NCI-H1417 treated with DMSO at 0.1 percent for 48 hours (cell line): ENCODE results near the gene PRSS2.
"Not testable (repeated sequence)": the region's sequence is repeated elsewhere in the genome, so short reads cannot be mapped to it uniquely, and the experiment has no call there.

Experiments used
- DNase-seq: peaks from one replicate; lab custom pipeline; 2025; lab: John Stamatoyannopoulos, UW

Gene PRSS2

DNA sequence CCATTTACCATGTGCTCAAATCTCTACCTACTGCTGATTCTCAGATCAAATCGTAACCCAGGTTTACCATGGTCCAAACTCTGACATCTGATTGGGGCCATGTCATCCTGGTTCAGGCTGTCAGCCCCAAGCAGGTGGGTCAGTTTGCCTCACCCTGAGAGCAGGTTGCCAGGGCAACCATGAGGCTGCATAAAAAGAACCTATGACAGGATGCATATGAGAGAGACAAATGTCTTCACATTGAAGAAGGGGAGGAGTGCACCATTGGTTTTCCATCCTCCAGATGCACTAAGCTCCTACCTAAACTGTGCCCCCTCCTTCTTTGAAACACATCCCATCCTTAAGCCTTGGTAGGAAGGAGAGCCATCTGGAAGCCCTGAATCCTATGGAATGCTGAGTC lies 11.3 kb upstream of the PRSS2 start:
- no peak for DNase-seq

DNA sequence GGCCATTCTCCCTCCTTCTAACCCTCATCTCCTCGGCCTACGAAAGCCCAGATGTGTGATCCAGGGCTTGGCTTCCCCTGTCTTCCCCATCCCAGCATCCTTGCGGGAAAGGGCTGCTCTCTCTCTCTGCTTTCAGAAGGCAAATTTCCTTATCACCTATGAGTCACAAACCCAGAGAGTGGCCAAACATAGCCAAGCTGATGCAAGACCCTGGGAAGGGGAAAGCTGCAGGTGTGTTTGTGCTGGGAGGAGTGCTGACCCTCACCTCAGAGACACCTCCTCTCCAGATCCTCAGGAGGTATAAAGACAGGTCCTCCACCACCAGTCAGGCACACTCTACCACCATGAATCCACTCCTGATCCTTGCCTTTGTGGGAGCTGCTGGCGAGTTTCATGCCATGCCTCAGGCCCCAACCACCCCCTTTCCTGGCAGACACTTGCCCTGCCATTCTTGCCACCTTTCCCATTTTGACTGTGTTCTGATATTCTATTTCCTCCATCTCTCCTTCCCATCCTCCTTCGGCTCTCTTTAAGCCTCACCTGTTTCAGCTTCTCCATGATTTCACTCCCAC lies 10.6 kb upstream of the PRSS2 start:
- DNase-seq = no peak

DNA sequence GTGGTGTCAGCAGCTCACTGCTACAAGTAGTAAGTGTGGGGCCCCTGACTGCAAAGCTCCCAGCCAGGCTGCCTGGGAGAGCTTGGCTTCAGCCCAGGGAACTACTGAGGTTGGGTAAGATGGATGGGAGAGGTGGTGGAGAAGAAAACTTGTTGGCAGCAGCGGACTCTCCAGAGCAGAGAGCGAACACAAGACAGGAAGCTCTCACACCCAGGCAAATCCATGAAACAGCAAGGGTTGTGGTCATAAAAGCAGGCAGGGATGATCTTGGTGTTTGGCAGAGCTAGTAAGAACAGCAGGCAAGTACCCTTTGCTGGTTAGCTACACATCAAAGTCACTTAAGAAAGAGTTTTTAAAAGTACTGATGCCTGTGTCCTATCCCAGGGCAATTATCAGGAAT lies 9.2 kb upstream of the PRSS2 start:
- not testable (repeated sequence) for DNase-seq

DNA sequence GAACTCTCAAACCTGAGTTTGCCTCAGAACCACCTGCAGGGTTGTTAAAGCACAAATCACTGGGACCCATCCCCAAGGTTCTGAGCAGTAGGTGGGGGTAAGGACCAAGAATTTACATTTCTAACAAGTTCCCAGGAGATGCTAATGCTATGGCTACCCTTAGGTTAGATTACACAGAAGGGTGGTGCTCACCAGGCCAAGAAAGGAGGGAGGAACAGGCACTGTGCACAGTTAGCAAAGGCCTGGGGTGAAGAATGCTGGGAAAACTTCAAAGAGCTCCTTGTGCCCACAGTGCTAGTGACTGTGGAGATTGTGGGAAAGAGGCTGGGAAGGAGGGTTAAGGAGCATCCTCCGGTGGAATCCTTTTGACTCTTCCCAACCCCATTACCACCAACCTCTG lies 8.7 kb upstream of the PRSS2 start:
- DNase-seq = no peak

DNA sequence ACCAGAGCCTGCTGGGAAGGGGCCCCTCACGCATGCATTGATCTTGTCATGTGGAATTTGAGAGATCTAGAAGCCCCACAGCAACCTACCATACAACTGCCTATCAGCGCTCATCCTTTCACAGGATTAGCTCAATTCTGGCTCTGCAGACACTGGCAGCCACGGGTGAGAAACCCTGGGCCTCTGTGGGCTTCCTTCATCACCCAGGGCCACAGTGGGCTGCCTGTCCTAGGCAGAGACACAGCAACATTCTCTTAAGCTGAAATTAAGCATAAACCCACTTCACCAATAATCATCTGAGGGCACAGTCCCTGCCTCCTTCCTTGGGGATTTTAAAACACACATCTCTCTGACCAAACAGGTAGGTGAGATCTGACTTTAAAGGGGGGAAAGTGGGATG lies 3.3 kb upstream of the PRSS2 start:
- DNase-seq = no peak

DNA sequence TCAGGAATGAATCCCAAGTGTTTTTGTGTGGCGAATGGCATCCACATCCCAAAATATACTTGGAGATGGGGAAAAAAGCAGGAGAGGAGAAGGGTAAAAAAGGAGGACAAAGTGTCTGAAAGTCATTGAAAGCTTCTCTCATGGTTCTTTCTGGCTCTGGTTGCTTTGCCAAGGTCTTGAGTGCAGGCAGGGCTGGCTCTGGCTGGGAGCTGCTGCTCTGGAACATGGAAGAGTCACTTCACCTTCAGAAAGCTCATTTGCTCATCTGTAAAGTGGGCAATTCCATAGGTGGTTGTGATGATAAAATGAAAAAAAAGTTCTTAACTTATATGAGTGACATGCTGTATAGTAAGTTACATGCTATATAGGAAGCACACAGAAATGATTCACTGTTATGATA lies 2.9 kb upstream of the PRSS2 start:
- no peak for DNase-seq

DNA sequence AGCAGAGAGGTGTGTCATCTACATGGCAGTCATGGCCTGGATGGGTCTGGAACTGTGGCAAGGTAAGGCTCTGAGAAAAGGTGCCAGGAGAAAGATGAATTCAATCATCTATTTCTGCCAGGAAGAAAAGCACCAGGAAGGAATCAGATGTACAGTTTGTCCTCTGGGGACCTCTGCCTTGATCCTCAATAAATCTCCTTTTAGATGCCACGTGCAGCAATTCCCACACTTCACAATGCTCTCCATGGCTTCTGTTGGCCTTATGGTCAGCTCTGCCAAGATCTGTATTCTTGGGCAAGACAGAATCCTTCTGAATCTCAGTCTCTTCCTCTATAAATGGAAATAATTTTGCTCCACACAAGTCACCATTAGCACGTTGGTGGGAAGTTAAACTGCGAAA lies 1.9 kb upstream of the PRSS2 start:
- not testable (repeated sequence) for DNase-seq

DNA sequence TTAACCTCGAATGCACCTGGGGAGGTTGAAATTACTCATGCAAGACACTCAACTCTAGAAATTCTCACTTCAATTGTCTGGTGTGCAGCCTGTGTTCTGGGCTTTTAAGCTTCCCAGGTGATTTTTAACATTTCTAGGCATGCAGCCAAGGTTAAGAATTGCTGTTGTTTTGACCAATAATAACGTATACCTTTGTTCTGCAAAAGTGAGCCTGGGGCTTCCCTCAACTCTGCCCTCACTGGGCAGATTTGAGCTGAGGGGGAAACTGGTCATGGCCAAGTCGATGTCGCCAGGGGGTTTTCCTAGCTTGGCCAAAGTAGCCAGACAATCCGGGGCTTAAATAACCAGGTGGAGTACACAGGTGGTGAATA lies 568 bp downstream of the PRSS2 start:
- DNase-seq = no peak

DNA sequence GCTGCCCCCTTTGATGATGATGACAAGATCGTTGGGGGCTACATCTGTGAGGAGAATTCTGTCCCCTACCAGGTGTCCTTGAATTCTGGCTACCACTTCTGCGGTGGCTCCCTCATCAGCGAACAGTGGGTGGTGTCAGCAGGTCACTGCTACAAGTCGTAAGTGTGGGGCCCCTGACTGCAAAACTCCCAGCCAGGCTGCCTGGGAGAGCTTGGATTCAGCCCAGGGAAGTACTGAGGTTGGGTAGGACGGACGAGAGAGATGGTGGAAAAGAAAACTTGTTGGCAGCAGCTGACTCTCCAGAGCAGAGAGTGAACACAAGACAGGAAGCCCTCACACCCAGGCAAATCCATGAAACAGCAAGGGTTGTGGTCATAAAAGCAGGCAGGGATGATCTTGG lies 1.3 kb downstream of the PRSS2 start:
- DNase-seq = no peak

DNA sequence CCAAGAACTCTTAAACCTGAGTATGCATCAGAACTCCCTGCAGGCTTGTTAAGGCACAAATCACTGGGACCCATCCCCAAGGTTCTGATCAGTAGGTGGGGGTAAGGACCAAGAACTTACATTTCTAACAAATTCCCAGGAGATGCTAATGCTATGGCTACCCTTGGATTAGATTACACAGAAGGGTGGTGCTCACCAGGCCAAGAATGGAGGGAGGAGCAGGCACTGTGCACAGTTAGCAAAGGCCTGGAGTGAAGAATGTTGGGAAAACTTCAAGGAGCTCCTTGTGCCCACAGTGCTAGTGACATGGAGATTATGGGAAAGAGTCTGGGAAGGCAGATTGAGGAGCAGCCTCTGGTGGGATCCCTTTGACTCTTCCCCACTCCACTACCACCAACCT lies 1.9 kb downstream of the PRSS2 start:
- DNase-seq = no peak

DNA sequence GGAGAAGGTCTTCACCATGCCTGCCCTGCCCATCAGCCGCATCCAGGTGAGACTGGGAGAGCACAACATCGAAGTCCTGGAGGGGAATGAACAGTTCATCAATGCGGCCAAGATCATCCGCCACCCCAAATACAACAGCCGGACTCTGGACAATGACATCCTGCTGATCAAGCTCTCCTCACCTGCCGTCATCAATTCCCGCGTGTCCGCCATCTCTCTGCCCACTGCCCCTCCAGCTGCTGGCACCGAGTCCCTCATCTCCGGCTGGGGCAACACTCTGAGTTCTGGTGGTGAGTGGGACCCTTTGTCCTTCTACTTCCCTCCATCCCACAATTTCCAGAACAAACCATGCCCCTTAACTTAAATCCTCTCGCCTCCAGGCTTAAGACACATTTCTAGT lies 2.5 kb downstream of the PRSS2 start:
- no peak for DNase-seq

DNA sequence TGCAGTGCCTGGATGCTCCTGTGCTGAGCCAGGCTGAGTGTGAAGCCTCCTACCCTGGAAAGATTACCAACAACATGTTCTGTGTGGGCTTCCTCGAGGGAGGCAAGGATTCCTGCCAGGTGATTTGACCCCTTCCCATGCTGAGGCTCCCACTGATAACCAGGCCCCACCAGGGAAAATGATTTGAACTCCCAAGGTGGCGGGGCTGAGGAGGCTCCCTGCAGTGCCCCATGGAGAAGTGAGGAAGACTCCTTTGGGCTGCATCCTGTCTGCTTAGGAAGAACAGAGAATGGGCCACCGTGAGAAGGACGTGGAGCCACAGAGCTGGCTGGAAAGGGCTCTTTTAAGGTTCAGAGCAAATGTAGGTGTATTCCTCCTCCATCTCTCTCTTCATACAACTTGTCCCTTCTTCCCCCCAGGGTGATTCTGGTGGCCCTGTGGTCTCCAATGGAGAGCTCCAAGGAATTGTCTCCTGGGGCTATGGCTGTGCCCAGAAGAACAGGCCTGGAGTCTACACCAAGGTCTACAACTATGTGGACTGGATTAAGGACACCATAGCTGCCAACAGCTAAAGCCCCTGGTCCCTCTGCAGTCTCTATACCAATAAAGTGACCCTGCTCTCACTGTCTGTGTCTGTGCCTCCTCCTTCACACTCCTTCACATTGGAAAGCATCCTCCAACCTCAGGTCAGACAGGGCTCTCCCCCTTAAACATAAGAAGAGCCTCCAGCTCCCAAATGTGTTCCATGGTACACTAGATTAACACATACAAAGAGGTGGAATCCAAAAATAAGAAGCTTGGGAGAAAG lies 3.4 kb downstream of the PRSS2 start:
- no peak for DNase-seq

DNA sequence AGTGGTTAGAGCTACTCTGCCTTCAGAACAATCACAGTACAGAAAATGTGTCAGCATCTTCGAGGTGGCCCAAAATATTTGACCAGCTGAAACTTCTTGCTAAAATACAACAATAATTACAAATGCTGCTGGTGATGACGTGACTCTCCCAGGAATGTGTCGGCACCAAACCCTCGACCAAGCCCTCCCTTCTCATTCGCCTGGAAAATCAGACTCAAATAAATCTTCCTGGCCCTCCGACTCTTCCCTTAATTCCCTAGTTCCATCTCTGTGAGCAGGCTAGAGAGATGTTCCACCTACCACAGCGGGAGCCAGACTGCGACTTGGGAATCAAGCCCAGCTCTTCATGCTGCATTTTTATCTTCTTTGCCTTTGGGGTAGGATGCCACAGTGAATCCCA lies 4.1 kb downstream of the PRSS2 start:
- no peak for DNase-seq

DNA sequence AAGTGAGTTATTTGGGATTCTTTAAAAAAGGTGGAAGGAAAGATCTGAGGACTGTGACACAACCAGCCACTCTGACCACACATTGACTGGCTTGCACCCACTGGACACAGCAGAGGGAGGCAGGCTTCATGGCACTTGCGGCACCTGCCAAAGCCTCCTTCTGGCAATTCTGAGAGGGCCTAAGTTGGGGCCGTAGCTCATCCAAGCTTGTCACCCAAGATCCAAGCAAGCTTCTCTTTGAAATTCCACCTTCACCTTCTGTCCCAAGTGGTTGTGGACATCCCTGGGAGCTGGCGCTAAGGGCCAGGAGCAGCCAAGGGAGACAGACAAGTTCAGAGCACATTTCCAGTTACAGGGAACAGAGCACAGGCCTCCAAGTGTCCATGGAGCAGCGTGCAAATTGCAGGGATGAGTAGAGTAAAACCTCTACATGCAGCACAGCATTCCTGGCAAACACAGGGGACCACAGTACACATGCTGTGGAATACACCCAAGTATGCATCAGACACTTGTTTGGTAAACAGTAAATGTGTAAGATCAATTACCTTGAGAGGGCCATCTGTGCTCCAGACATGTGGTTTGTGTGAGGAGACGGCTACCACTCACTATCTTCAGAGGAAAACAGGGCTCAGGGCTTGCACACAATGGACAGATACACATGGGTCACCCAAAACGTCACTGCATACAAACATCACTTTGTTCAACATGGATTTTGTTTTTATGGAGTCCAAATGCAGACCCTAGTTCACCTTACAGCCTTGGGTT lies 4.8 kb downstream of the PRSS2 start:
- DNase-seq = not testable (repeated sequence)

DNA sequence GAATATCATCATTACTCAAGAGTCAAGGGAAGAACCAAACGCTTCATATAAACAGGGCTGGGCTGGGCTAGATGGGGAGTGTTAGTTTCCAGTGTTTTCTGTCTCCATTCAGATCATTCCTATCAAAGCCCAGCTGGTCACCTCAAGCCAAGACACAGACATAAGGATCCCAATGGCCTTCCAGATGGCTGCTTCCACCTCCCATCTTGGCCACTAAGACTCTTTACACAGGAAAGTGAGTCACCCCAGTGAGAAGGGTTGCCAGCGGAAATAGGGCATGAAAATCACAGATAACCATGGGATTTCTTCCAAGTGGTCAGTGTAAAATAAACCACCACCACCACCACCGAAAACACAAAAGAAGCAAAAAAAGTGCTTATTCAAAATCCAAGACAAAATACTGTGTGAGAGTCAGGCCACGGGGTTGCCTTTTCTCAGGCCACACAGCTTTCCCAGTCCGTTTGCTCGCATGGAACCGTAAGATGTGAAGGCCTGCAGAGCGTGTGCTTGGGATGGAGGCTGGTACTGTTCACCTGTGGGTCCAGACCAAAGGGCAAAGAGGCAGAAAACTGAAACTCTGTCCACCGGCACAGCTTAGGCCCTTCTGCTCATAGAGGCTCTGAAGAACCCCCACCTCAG lies 5.6 kb downstream of the PRSS2 start:
- no peak for DNase-seq

DNA sequence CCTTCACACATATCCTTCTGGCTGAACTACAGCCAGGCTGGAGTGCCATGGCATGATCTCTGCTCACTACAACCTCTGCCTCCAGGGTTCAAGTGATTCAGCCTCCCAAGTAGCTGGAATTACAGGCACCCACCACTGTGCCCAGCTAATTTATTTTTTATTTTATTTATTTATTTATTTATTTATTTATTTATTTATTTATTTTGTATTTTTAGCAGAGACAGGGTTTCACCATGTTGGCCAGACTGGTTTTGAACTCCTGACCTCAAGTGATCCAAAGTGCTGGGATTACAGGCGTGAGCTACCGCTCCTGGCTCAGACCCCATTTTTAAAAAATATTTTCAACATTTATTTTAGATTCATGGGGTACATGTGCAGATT lies 6.1 kb downstream of the PRSS2 start:
- not testable (repeated sequence) for DNase-seq

DNA sequence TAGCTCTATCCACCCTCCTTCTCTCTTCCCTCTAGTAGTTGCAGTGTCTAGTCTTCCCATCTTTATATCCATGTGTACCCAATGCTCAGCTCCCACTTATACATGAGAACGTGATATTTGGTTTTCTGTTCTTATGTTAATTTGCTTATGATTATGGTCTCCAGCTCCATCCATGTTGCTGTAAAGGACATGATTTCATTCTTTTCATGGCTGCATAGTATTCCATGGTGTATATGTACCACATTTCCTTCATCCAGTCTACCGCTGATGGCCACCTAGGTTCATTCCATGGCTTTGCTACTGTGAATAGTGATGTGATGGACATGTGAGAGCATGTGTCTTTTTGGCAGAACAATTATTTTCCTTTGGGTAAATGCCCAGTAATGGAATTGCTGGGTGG lies 6.5 kb downstream of the PRSS2 start:
- no peak for DNase-seq

DNA sequence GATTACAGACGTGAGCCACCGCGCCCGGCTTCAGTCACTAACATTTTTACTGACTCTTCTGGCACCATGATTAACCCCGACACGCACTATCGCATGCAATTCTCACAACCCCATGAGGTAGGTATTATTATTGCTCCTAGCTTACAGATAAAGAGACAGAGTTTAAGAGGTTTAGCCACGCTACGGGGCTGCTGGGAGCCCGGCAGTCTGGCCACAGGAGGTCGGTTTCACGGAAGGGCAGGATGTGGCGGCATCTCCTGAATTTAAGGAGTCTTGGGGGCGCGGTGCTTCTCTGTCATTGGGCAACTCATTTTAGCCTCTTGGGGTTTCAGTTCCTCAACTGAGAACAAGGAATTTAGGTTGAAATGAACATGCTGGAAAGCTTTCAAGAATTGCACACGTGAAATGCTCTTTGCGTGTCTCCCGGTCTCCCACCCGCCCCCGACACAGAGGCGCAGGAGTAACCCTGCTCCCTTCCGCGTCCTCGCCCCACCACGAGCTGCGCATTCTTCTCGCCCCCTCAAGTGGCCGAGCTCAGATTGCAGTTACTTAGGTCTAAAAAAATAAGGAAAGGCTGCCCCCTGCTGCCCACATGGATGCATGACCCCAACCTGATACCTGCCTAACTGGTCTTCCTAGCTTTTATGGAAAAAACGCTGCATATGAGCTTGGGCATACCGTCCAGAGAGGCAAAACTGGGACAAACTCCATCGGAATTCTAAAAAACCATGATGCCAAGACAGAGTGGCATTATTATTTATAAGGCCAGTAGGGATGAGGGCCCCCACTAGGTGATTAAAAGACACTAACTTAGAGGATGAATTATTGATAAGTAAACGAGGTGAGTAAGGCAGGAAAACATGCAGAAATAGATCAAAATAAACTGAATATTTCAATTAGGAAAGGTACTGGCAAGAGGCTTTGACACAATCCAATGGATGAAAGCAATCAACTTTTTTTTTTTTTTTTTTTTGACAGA lies 12.4 kb downstream of the PRSS2 start:
- DNase-seq = peak; percentile 42

DNA sequence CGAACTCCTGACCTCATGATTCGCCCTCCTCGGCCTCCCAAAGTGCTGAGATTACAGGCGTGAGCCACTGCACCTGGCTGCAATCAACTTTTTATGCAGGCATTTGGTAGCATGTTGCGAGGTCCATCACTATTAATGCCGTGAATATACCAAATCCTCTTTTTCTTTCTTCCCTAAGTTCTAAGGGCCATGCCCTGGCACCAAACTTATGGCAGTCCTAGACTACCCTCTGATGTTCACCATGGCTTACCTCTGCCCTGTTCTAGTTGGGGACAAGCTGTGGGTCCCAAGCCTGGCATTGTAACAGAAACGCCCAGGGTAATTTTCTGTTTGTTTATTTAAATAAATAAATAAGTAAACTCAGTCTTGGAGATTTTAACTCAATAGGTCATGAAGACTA lies 13.3 kb downstream of the PRSS2 start:
- no peak for DNase-seq

DNA sequence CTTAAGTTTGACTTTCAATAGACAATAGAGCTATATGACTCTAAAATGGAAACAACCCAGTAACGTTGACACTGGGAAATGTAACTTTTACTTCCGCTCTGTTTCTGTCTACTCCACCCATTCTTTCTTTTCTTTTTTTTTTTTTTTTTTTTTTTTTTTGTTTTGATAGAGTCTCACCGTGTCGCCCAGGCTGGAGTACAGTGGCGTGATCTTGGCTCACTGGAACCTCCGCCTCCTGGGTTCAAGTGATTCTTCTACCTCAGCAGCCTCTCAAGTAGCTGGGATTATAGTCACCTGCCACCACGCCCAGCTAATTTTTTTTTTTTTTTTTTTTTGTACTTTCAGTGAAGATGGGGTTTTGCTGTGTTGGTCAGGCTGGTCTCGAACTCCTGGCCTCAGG lies 13.9 kb downstream of the PRSS2 start:
- no peak for DNase-seq

DNA sequence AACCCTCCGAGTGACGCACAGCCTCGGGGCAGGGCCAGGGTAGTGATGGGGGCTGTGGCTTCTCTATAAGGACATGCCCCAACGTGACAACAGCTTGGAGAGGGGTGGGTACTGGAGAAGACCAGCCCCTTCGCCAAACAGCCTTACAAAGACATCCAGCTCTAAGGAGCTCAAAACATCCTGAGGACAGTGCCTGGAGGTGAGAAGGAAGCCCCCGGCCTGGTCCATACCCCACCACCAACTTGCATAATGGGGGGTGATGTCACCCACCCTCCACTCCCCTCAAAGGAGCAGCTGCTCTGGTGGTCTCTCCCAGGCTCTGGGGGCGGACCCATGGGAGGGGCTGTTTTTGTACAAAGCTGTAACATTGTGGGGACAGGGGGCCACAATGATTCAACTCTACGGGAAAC lies 15.1 kb downstream of the PRSS2 start:
- DNase-seq = no peak
